Neural cell (in vitro differentiated cells): Measurements from ENCODE around the gene ISOC2. TPM values are rescaled to one million over a fixed set of nuclear protein-coding genes. Genes with fewer than 3 reads are reported as not detected.
A peak's percentile ranks its signal among the peaks of the same experiment; 100 is the strongest.
"Not testable (repeated sequence)": the region's sequence is repeated elsewhere in the genome, so short reads cannot be mapped to it uniquely, and the experiment has no call there.

ENCODE experiments used
- H2AFZ ChIP-seq: fragments of 200-600, 300-800 bp; sonication (generic), shearing (Covaris generic); 2 replicates; pipeline ENCODE4 v1.6.0; 2014; ENCODE audit warnings: low read depth, mild to moderate bottlenecking, antibody characterized with exemption, low read length, moderate library complexity
- H3F3A ChIP-seq: fragments of 200-600 bp; shearing (Covaris generic); 2 replicates; pipeline ENCODE4 v1.6.1; 2016; ENCODE audit warnings: mild to moderate bottlenecking, moderate library complexity, mixed read lengths, antibody characterized with exemption, low read length; ENCODE audit not compliant: insufficient read depth, poor library complexity, severe bottlenecking
- H3K27ac ChIP-seq: fragments of 200-600, 300-800 bp; sonication (generic), shearing (Covaris generic); 2 replicates; pipeline ENCODE4 v1.5.1; 2014; ENCODE audit warnings: mild to moderate bottlenecking, low read length, moderate library complexity
- H3K27me3 ChIP-seq: fragments of 300-800, 200-600 bp; sonication (generic), shearing (Covaris generic); 2 replicates; pipeline ENCODE4 v1.6.0; 2014; ENCODE audit warnings: mild to moderate bottlenecking, low read depth, low read length, moderate library complexity; ENCODE audit not compliant: insufficient read depth
- H3K36me3 ChIP-seq: fragments of 300-800, 200-600 bp; sonication (generic), shearing (Covaris generic); 2 replicates; pipeline ENCODE4 v1.5.1; 2014; ENCODE audit warnings: mild to moderate bottlenecking, antibody characterized with exemption, low read length, moderate library complexity; ENCODE audit not compliant: insufficient read depth
- H3K4me2 ChIP-seq: fragments of 300-800, 200-600 bp; sonication (generic), shearing (Covaris generic); 2 replicates; pipeline ENCODE4 v1.6.0; 2014; ENCODE audit warnings: mild to moderate bottlenecking, low read length
- H3K4me3 ChIP-seq: fragments of 300-800, 200-600 bp; sonication (generic), shearing (Covaris generic); 2 replicates; pipeline ENCODE4 v1.5.1; 2014; ENCODE audit warnings: mild to moderate bottlenecking, low read length, moderate library complexity
- H3K79me2 ChIP-seq: fragments of 200-600 bp; shearing (Covaris generic); replicated peaks from 2 replicates; pipeline ENCODE4 v1.6.0; 2014; ENCODE audit warnings: mild to moderate bottlenecking, low read length, moderate library complexity; ENCODE audit not compliant: insufficient read depth
- H3K9ac ChIP-seq: fragments of 300-800, 200-600 bp; sonication (generic), shearing (Covaris generic); 2 replicates; pipeline ENCODE4 v1.6.1; 2016; ENCODE audit warnings: mild to moderate bottlenecking, low read length, mixed read lengths
- H3K9me2 ChIP-seq: fragments of 200-600 bp; shearing (Covaris generic); 2 replicates; pipeline ENCODE4 v1.6.1; 2016; ENCODE audit warnings: mild to moderate bottlenecking, low read length, mixed read lengths; ENCODE audit not compliant: insufficient read depth
- H3K9me3 ChIP-seq: fragments of 200-600, 300-800 bp; sonication (generic), shearing (Covaris generic); 2 replicates; pipeline ENCODE4 v1.6.1; 2016; ENCODE audit warnings: mild to moderate bottlenecking, mixed run types, low read length, moderate library complexity, mixed read lengths
- H4K20me1 ChIP-seq: fragments of 200-600 bp; shearing (Covaris generic); 2 replicates; pipeline ENCODE4 v1.6.1; 2016; ENCODE audit warnings: mild to moderate bottlenecking, mixed run types; ENCODE audit not compliant: insufficient read depth
- EP300 ChIP-seq: fragments of 450-650 bp; conservative IDR thresholded peaks from 2 replicates; pipeline ENCODE4 v1.6.1; 2014; ENCODE audit warnings: antibody characterized with exemption, mild to moderate bottlenecking, moderate library complexity; ENCODE audit not compliant: poor library complexity, severe bottlenecking
- EZH2 ChIP-seq: fragments of 200-600, 300-800 bp; shearing (Covaris generic), sonication (generic); IDR thresholded peaks from 2 replicates; pipeline ENCODE4 v1.6.1; 2014; ENCODE audit warnings: antibody characterized with exemption, low read length, borderline replicate concordance, mild to moderate bottlenecking; ENCODE audit not compliant: insufficient read depth, poor library complexity, severe bottlenecking
- MXI1 ChIP-seq: fragments of 450-650 bp; conservative IDR thresholded peaks from 2 replicates; pipeline ENCODE4 v1.6.1; 2014; ENCODE audit warnings: antibody characterized with exemption, mild to moderate bottlenecking; ENCODE audit not compliant: poor library complexity, severe bottlenecking
- POLR2AphosphoS5 ChIP-seq: IDR thresholded peaks from 2 replicates; pipeline ENCODE4 v1.6.1; 2012
- RAD21 ChIP-seq: fragments of 450-650 bp; conservative IDR thresholded peaks from 2 replicates; pipeline ENCODE4 v1.6.1; 2014; ENCODE audit warnings: antibody characterized with exemption, mild to moderate bottlenecking, moderate library complexity
- SMC3 ChIP-seq: fragments of 450-650 bp; conservative IDR thresholded peaks from 2 replicates; pipeline ENCODE4 v1.6.1; 2014; ENCODE audit warnings: antibody characterized with exemption, mild to moderate bottlenecking, moderate library complexity; ENCODE audit not compliant: poor library complexity
- TAF1 ChIP-seq: IDR thresholded peaks from 2 replicates; pipeline ENCODE4 v1.6.1; 2012; ENCODE audit warnings: low read depth
- polyA plus RNA-seq: library from polyadenylated mRNA; depleted of rRNA; stranded (reverse); fragments of >200 nt; gene quantifications from 2 replicates; pipeline ENCODE4 v1.2.3, GENCODE V29; 2014
- TF ChIP-seq, protein P1 (sequence below): IDR thresholded peaks from 2 replicates; pipeline ENCODE4 v1.6.1; 2012; ENCODE audit warnings: borderline replicate concordance
- TF ChIP-seq, protein P2 (sequence below): fragments of 450-650 bp; IDR thresholded peaks from 2 replicates; pipeline ENCODE4 v1.5.1; 2014; ENCODE audit warnings: antibody characterized with exemption, mild to moderate bottlenecking, moderate library complexity; ENCODE audit not compliant: poor library complexity, severe bottlenecking

The ISOC2 gene
- polyA plus RNA-seq, 1 donor from 2014 or later, result 48.1 TPM

DNA sequence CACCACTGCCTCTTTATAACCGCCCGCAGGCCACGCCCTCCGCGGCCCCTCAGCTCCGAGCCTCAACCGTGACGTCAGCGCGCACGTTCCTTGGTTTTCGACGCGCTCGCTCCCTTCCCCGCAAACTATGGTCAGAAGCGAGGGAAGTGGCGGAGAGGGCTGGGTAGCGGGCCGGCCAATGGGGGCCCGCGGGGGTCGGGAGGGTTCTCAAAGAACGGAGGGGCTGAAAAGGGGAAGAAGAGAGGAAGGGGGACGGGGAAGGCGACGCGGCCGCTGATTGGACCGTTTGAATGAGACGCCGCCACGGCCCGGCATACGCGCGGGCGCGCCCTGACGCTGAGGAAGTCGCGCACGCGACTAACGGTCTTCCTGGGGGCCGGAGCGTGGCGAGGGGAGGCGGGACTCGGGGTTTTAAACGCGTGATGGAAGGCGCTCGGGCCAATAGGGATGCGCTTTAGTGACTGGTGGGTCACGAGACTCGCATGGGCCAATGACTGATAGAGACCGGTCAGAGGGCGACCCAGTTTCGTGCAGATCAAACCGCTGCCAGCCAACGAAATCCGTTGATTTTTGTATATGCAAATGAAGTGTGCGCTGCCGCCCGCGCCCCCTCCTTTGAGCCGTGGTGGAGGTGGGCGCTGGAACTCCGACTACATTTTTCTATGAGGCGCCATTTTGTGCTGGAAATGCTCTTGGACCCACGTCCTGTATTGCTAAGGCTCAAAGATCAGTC is 53.5 kb downstream of the ISOC2 start:
- Histone ChIP-seq H3K9me2 (no peaks in the 10 kb centered on the region), H3K9me3 (no peaks in the 10 kb centered on the region), H3K9ac (peak overlapping the region; percentile 91), H3K4me2 (peak overlapping the region; percentile 79), H3K27ac (peak overlapping the region; percentile 99), H3F3A (peaks cover 4% of the 10 kb centered on the region), H3K36me3 (no peaks in the 10 kb centered on the region), H3K4me3 (peak overlapping the region; percentile 90), H4K20me1 (no peaks in the 10 kb centered on the region), H3K27me3 (no peaks in the 10 kb centered on the region), H2AFZ (peak overlapping the region; percentile 85), H3K79me2 (peaks cover 21% of the 10 kb centered on the region)
- TF ChIP-seq EZH2 (no peak), EP300 (peak; percentile 44), POLR2AphosphoS5 (peak; percentile 51), RAD21 (no peak), TAF1 (peak; percentile 2), MXI1 (peak; percentile 92)
- TF ChIP-seq, protein P1, sequence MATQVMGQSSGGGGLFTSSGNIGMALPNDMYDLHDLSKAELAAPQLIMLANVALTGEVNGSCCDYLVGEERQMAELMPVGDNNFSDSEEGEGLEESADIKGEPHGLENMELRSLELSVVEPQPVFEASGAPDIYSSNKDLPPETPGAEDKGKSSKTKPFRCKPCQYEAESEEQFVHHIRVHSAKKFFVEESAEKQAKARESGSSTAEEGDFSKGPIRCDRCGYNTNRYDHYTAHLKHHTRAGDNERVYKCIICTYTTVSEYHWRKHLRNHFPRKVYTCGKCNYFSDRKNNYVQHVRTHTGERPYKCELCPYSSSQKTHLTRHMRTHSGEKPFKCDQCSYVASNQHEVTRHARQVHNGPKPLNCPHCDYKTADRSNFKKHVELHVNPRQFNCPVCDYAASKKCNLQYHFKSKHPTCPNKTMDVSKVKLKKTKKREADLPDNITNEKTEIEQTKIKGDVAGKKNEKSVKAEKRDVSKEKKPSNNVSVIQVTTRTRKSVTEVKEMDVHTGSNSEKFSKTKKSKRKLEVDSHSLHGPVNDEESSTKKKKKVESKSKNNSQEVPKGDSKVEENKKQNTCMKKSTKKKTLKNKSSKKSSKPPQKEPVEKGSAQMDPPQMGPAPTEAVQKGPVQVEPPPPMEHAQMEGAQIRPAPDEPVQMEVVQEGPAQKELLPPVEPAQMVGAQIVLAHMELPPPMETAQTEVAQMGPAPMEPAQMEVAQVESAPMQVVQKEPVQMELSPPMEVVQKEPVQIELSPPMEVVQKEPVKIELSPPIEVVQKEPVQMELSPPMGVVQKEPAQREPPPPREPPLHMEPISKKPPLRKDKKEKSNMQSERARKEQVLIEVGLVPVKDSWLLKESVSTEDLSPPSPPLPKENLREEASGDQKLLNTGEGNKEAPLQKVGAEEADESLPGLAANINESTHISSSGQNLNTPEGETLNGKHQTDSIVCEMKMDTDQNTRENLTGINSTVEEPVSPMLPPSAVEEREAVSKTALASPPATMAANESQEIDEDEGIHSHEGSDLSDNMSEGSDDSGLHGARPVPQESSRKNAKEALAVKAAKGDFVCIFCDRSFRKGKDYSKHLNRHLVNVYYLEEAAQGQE, result no peak

DNA sequence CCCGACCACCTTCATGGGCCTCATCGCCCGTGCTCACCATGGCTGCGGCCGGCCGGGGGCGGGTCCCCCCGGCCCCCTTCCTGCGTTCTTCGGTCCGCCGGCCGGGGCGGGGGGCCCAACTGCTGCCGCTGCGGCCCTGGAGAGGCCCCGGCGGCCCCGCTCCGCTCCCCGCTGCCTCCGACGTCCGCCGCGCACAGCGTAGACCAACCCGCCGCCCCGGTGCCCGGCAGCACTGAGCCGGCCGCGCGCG is 54.0 kb downstream of the ISOC2 start, which contains the start of gene UBE2S:
Gene UBE2S, minus strand, starts transcription at position 239 of the 250 bp plus-strand sequence. Its CDS starts 199 bp downstream, at position 40.
- Histone ChIP-seq H2AFZ (peak within 1 kb of the TSS; percentile 85), H3K4me2 (peak within 1 kb of the TSS; percentile 79), H3K27ac (peak within 1 kb of the TSS; percentile 99), H3K9ac (peak within 1 kb of the TSS; percentile 91), H3K79me2 (peaks cover 21% of the 10 kb centered on the region), H3K4me3 (peak within 1 kb of the TSS; percentile 90)
- not testable (repeated sequence) for H3K9me3 ChIP-seq, H3K36me3 ChIP-seq, H3K9me2 ChIP-seq, H3F3A ChIP-seq, H4K20me1 ChIP-seq, H3K27me3 ChIP-seq
- peak; percentile 96 for TF ChIP-seq POLR2AphosphoS5
- peak; percentile 51 for TF ChIP-seq RAD21
- TF ChIP-seq SMC3, result peak; percentile 65
- TF ChIP-seq, protein P1, result peak; percentile 96
- TF ChIP-seq TAF1, result peak; percentile 92
- TF ChIP-seq, protein P2, sequence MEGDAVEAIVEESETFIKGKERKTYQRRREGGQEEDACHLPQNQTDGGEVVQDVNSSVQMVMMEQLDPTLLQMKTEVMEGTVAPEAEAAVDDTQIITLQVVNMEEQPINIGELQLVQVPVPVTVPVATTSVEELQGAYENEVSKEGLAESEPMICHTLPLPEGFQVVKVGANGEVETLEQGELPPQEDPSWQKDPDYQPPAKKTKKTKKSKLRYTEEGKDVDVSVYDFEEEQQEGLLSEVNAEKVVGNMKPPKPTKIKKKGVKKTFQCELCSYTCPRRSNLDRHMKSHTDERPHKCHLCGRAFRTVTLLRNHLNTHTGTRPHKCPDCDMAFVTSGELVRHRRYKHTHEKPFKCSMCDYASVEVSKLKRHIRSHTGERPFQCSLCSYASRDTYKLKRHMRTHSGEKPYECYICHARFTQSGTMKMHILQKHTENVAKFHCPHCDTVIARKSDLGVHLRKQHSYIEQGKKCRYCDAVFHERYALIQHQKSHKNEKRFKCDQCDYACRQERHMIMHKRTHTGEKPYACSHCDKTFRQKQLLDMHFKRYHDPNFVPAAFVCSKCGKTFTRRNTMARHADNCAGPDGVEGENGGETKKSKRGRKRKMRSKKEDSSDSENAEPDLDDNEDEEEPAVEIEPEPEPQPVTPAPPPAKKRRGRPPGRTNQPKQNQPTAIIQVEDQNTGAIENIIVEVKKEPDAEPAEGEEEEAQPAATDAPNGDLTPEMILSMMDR, result peak; percentile 14
